ENCODE data around the gene TFDP2. TPM values are rescaled to one million over a fixed set of nuclear protein-coding genes. Genes with fewer than 3 reads are reported as not detected.

Gene TFDP2
- total RNA-seq, 1 experiment from 2014 or later: 76.0 TPM

GRCh38 chr3:141969711-141970110, 179.6 kb downstream of the TFDP2 start:
- no peak overlapping the region for H3K9ac ChIP-seq (ENCODE audit: extremely low read depth, insufficient read length, low read length)
- no peak overlapping the region for H3K56ac ChIP-seq (ENCODE audit: insufficient read length, low read depth, low read length)
- H2AK5ac ChIP-seq (ENCODE audit: insufficient read length, low read length): no peak overlapping the region
- no peaks in the 10 kb centered on the region for H3K9me3 ChIP-seq (ENCODE audit: control insufficient read depth, low read depth, low read length)
- H2AFZ ChIP-seq (ENCODE audit: low read length): no peak overlapping the region
- no peaks in the 10 kb centered on the region for H3K27me3 Mint-ChIP-seq (ENCODE audit: low read depth)
- WGBS (ENCODE audit: extremely low coverage, insufficient read length, low lambda C conversion rate): no CpG with 5 or more reads among the region's 6 CpGs
- no peak for DNase-seq
- no peak overlapping the region for H3K23ac ChIP-seq (ENCODE audit: insufficient read length, low read depth, low read length)
- no peak overlapping the region for H3K4ac ChIP-seq (ENCODE audit: low read depth, low read length)
- H3T11ph ChIP-seq (ENCODE audit: low read length): no peak overlapping the region
- H4K8ac ChIP-seq (replicated peaks; ENCODE audit: insufficient read length, low read depth, low read length): no peak overlapping the region
- no peak overlapping the region for H3K27ac Mint-ChIP-seq
- no peaks in the 10 kb centered on the region for H3K4me1 ChIP-seq (ENCODE audit: insufficient read depth, low read length)
- H3K18ac ChIP-seq (ENCODE audit: insufficient read length, low read depth, low read length): no peak overlapping the region
- no peak overlapping the region for H3K4me2 ChIP-seq (ENCODE audit: insufficient read depth, insufficient read length, low read length)
- no peaks in the 10 kb centered on the region for H3K9me3 Mint-ChIP-seq
- H2BK5ac ChIP-seq (ENCODE audit: insufficient read length, low read length): no peak overlapping the region
- TF ChIP-seq CTCF (conservative IDR thresholded peaks at IDR 0.05): no peak
- H2BK12ac ChIP-seq (ENCODE audit: insufficient read length, low read depth, low read length): no peak overlapping the region
- no peaks in the 10 kb centered on the region for H3K79me1 ChIP-seq (ENCODE audit: insufficient read depth, low read depth, low read length, poor library complexity, severe bottlenecking)
- no peak overlapping the region for H3K27ac ChIP-seq (ENCODE audit: insufficient read length, low read depth, low read length)
- H3K23me2 ChIP-seq (ENCODE audit: insufficient read length, low read depth, low read length, poor library complexity, severe bottlenecking): no peaks in the 10 kb centered on the region
- H2BK120ac ChIP-seq (ENCODE audit: low read depth, low read length, poor library complexity, severe bottlenecking): no peak overlapping the region
- no peak overlapping the region for H4K5ac ChIP-seq (ENCODE audit: insufficient read length, low read depth, low read length)
- no peaks in the 10 kb centered on the region for H4K20me1 ChIP-seq (ENCODE audit: control insufficient read depth, insufficient read depth, insufficient read length)
- no peak overlapping the region for H3K14ac ChIP-seq (ENCODE audit: insufficient read depth, low read length)
- H3K4me3 Mint-ChIP-seq: no peak overlapping the region
- H3K79me2 ChIP-seq (ENCODE audit: insufficient read depth, low read length): no peaks in the 10 kb centered on the region
- H4K91ac ChIP-seq (ENCODE audit: insufficient read length, low read depth, low read length): no peak overlapping the region
- peaks cover 33 to 52% (median 49%) of the 10 kb centered on the region in 3 experiments; a peak in 6 of 7 replicates for H3K36me3 Mint-ChIP-seq (ENCODE audit: insufficient read depth in 1 of 3, low read depth in 3 of 3)
- no peaks in the 10 kb centered on the region for H3K4me1 Mint-ChIP-seq
- H2BK15ac ChIP-seq (ENCODE audit: low read depth, low read length): no peak overlapping the region
- no peak overlapping the region for H2BK20ac ChIP-seq (ENCODE audit: low read depth, low read length, poor library complexity, severe bottlenecking)
- H3K27me3 ChIP-seq (ENCODE audit: insufficient read depth, low read length): no peaks in the 10 kb centered on the region
